GM03348 (cell line): Measurements from ENCODE around the gene KRT3.
"Not testable (repeated sequence)": the region's sequence is repeated elsewhere in the genome, so short reads cannot be mapped to it uniquely, and the experiment has no call there.

Experiments
- DNase-seq: peaks from one replicate; pipeline ENCODE4 v3.0.0; 2012; ENCODE audit warnings: low spot score

KRT3 gene

GRCh38 chr12:52798003-52798670 lies 2.2 kb upstream of the KRT3 start:
- peak; percentile 73 for DNase-seq

- DNase-seq = no peak
These were observed 1.6 kb upstream of the KRT3 start for GRCh38 chr12:52797529-52797894.

- DNase-seq = no peak
These were observed 1.1 kb upstream of the KRT3 start for GRCh38 chr12:52796839-52797528.

- no peak for DNase-seq
These were observed 495 bp upstream of the KRT3 start for GRCh38 chr12:52796429-52796794.

- not testable (repeated sequence) for DNase-seq
These were observed 614 bp downstream of the KRT3 start for GRCh38 chr12:52795332-52795674.

- DNase-seq = peak; percentile 29
These were observed 1.2 kb downstream of the KRT3 start for GRCh38 chr12:52794479-52795331.

- DNase-seq = no peak
These were observed 3.5 kb downstream of the KRT3 start for GRCh38 chr12:52792185-52793029.

GRCh38 chr12:52791271-52792184 lies 4.4 kb downstream of the KRT3 start:
- no peak for DNase-seq

- DNase-seq = no peak
These were observed 5.3 kb downstream of the KRT3 start for GRCh38 chr12:52790427-52791270.

GRCh38 chr12:52789637-52790426 lies 6.1 kb downstream of the KRT3 start:
- DNase-seq = no peak

GRCh38 chr12:52788876-52789636 lies 6.9 kb downstream of the KRT3 start:
- no peak for DNase-seq

- DNase-seq = no peak
These were observed 7.6 kb downstream of the KRT3 start for GRCh38 chr12:52788192-52788875.

GRCh38 chr12:52787324-52788191 lies 8.4 kb downstream of the KRT3 start:
- DNase-seq = no peak

- no peak for DNase-seq
These were observed 11.0 kb downstream of the KRT3 start for GRCh38 chr12:52784909-52785308.

- no peak for DNase-seq
These were observed 12.2 kb downstream of the KRT3 start for GRCh38 chr12:52783563-52784316.

- no peak for DNase-seq
These were observed 13.4 kb downstream of the KRT3 start for GRCh38 chr12:52782502-52782901.
